Subcutaneous adipose tissue (tissue), 4 donors: ENCODE results near the gene CPLX3. TPM values are rescaled to one million over a fixed set of nuclear protein-coding genes. Genes with fewer than 3 reads are reported as not detected.

Source experiments
- total RNA-seq, 4 donors: library from RNA; depleted of rRNA; stranded (reverse); fragments of >200 nt; gene quantifications; one replicate each; pipeline ENCODE4 v1.1.0, GENCODE V29; 2016
- TF ChIP-seq, protein P1 (sequence below): fragments of 450-650 bp; IDR thresholded peaks from one replicate; pipeline ENCODE4 v1.5.1; 2016; ENCODE audit warnings: low read depth, mild to moderate bottlenecking, control low read depth, antibody characterized with exemption, moderate library complexity

CPLX3 gene, protein sequence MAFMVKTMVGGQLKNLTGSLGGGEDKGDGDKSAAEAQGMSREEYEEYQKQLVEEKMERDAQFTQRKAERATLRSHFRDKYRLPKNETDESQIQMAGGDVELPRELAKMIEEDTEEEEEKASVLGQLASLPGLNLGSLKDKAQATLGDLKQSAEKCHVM
- not detected for total RNA-seq

DNA sequence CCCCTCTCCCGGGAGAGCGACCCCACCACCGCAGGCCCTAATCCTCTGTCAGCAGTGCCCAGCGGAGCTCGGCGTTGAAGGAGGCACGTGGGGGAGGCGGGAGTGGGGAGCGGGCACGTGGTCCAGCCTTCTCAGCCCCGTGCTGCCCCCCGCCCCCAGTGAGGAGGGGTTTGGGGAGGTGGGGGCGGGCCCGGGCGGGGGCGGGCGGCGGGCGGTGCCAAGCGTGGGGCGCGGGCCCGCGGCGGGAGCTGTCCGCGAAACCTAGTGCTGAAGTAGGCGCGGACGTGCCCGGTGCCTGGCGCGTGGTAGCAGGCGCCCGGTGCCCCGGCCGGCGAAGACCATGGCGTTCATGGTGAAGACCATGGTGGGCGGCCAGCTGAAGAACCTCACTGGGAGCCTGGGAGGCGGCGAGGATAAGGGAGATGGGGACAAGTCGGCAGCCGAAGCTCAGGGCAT, at the start of gene CPLX3:
CPLX3 (plus strand) TSS at position 264 of the 456 bp plus-strand sequence; CDS start at position 341, 77 bp downstream.
- TF ChIP-seq, protein P1, sequence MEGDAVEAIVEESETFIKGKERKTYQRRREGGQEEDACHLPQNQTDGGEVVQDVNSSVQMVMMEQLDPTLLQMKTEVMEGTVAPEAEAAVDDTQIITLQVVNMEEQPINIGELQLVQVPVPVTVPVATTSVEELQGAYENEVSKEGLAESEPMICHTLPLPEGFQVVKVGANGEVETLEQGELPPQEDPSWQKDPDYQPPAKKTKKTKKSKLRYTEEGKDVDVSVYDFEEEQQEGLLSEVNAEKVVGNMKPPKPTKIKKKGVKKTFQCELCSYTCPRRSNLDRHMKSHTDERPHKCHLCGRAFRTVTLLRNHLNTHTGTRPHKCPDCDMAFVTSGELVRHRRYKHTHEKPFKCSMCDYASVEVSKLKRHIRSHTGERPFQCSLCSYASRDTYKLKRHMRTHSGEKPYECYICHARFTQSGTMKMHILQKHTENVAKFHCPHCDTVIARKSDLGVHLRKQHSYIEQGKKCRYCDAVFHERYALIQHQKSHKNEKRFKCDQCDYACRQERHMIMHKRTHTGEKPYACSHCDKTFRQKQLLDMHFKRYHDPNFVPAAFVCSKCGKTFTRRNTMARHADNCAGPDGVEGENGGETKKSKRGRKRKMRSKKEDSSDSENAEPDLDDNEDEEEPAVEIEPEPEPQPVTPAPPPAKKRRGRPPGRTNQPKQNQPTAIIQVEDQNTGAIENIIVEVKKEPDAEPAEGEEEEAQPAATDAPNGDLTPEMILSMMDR, result no peak

DNA sequence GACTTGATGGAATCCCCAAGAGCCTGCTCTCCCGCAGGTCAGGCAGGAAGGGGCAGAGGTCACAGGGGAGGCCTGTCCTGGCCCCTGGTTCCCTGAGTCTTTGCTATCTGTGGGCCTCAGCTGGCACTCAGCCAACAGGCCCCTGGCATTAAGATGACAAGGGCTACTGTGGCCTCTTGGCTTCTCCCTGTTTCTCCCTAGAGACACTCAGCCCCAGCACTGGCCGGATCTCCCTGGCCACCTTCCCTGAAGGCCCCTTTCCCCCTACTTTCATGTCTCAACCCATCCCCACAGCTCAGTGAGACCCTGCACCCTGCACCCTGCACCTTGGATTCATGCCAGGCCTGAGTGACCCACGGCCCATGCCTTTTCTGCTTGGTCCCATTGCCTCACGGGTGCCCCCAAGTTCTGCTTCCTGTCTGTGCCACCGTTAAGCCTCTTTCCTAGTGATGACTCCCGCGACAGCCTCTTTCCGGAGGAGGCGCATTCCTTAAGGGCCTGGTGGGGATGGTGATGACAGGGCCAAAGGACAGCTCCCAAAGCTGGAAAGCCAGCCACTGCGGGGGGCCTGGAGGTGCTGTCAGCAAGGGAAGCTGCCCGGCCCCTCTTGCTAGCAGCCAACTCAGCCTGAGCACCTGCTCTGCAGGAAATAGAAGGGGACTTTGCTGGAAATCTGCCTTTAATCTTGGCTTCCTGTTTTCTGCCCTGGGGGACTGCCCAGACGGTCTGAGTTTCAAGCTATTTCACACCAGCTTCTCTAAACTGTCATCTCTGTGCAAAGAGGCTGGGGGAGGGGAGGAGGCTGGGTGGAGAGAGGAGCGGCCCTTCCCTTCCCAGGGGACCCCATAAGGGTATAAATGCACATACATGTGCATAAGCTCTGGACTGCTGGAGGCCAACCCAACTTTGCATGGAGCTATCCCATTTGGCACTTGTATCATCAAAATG, 49.3 kb upstream of the CPLX3 start:
- TF ChIP-seq, protein P1, result no peak

DNA sequence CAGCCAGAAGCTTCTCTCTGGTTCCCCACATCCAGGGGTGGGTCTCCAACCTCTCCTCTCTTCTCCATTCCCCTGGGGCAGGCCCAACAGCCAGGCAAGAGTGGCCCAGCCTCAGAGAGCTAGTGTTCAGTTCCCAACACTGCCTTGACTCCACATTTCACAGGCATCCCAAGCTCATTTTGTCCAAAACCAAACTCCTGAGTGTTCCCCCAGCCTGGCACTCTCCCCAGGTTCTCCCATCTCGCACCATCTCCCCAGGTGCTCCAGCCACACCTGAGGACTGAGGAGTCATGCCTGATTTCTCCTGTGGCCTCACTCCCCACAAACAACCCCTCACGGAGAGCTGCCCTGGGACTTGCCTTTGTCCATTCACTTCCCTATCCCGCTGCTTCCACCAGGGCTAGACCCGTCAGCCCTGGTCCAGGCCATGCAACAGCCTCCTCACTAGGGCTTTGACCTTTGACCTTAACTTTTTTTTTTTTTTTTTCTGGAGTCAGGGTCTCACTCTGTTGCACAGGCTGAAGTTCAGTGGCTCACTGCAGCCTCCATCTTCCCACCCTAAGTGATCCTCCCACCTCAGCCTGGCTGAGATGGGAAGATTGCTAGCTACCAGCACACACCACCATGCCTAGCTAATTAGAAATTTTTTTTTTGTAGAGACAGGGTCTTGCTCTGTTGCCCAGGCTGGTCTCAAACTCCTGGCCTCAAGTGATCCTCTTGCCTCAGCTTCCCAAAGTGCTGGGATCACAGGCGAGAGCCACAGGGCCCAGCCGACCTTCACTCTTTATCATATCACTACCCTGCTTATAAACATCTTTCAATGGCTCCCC, 48.4 kb upstream of the CPLX3 start:
- TF ChIP-seq, protein P1, result no peak

DNA sequence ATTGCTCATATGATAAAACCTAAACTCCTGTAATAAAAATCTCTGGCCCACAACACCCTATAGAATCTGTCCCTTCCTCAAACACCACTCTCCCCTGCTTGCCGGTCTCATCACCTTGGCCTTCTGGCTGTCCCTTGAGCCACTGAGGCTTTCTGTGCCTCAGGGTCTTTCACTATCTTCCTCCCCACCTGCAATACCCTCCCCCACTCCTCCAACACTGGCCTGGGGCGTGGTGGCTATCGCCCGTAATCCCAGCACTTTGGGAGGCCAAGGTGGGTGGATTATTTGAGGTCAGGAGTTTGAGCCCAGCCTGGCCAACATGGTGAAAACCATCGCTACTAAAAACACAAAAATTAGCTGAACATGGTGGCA, 47.8 kb upstream of the CPLX3 start:
- TF ChIP-seq, protein P1, result no peak

DNA sequence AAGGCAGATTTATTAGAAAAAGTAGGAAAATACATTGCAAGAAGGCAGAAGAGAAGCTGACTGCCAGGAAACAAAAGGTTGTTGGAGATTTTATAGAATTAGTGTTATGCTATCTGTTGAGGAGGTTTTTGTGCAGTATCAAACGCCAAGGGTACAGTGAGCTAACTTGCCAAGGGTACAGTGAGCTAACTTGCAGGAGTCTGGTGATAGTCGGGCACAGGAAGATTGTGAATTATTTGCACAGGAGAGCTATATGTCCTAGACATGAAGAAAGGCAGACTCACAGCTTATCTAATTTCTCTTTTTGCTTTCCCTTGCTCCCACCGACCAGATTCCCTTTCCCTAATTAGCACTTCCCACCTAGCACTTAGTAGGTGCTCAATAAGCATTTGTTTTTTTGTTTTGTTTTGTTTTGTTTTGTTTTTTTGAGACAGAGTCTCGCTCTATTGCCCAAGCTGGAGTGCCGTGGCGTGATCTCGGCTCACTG, 47.2 kb upstream of the CPLX3 start:
- TF ChIP-seq, protein P1, result no peak

DNA sequence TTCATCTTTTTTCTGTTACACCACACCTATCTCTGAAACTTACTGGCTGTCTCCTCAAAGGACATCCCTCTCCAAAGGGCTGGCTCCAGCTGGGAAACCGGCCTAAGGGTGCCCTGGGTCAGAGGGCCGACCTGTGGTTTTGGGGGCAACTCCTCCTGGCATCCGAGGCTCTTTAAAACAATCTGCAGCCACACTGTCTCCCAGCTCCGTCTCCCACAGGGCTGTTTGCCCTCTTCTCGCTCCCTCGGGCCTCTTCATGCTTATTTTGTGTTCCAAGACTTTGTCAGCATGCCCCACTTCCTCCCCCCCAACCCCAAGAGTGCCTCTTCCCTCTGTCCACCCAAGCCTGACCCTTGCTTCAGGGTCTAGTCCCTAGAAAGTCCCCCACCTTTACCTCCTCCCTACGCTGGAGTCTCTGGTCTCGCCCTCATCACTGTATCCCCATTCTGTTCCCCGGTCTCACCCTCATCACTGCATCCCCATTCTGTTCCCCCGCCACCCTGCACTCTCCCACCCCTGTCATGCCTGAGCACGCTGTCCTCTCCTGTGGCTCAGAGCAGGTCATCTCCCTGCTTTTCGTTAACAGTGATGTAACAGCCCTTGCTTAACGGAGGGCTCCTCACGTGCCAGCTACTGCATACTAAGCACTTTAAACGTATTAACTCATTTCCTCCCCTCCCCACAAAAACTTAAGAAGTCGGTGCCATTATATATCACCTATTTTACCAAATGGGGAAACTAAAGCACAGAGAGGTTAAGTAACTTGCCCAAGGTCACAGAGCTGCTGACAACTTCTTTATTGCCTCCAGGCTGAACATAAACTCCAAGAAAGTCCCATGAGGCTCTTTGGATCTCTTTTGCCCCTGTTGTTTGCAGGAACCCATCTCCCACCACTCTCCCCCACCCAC, 45.6 kb upstream of the CPLX3 start:
- TF ChIP-seq, protein P1, result no peak
